PFSK-1 (cell line): Measurements from ENCODE around the gene CAPN10.

Source experiments
- POLR2AphosphoS5 ChIP-seq: IDR thresholded peaks from 2 replicates; pipeline ENCODE4 v1.6.1; 2012; ENCODE audit warnings: low read depth, mild to moderate bottlenecking, control low read depth, low read length, moderate library complexity
- REST ChIP-seq, 2 experiments: IDR thresholded peaks; 2 replicates each; pipeline versions ENCODE4 v1.6.1 to v1.8.0; 2011 to 2012; ENCODE audit warnings: low read depth in 2 of 2, low read length in 2 of 2, control low read depth in 1 of 2, inconsistent platforms in 1 of 2, mild to moderate bottlenecking in 1 of 2, moderate library complexity in 1 of 2; ENCODE audit not compliant: insufficient read depth in 1 of 2
- SIN3A ChIP-seq: IDR thresholded peaks from 2 replicates; pipeline ENCODE4 v1.6.1; 2012; ENCODE audit warnings: mild to moderate bottlenecking, low read length, moderate library complexity, borderline replicate concordance; ENCODE audit not compliant: insufficient read depth

GRCh38 chr2:240604939-240605716, 18.6 kb downstream of the CAPN10 start:
- no peak for TF ChIP-seq SIN3A
- no peak for TF ChIP-seq REST (IDR thresholded peaks at IDR 0.05; ENCODE audit: insufficient read depth in 1 of 2, low read depth in 2 of 2, low read length in 2 of 2)
- TF ChIP-seq POLR2AphosphoS5 = no peak
